HFF-Myc (cell line): ENCODE measurements around the gene ZDHHC6.

Source experiments
- DNase-seq: peaks from one replicate; pipeline ENCODE4 v3.0.0-alpha.2; 2011; ENCODE audit warnings: low read depth; ENCODE audit errors: extremely low read depth
- H3K4me3 ChIP-seq: replicated peaks from 2 replicates; pipeline ENCODE4 v1.5.1; 2011; ENCODE audit warnings: low read depth, mild to moderate bottlenecking, control low read depth, low read length
- TF ChIP-seq, protein P1 (sequence below): IDR thresholded peaks from 2 replicates; pipeline ENCODE4 v1.5.1; 2012; ENCODE audit warnings: mild to moderate bottlenecking, low read depth, low read length, control low read depth; ENCODE audit errors: missing control alignments

Gene ZDHHC6

GRCh38 chr10:112446055-112446854, 459 bp downstream of the ZDHHC6 start:
- TF ChIP-seq, protein P1, sequence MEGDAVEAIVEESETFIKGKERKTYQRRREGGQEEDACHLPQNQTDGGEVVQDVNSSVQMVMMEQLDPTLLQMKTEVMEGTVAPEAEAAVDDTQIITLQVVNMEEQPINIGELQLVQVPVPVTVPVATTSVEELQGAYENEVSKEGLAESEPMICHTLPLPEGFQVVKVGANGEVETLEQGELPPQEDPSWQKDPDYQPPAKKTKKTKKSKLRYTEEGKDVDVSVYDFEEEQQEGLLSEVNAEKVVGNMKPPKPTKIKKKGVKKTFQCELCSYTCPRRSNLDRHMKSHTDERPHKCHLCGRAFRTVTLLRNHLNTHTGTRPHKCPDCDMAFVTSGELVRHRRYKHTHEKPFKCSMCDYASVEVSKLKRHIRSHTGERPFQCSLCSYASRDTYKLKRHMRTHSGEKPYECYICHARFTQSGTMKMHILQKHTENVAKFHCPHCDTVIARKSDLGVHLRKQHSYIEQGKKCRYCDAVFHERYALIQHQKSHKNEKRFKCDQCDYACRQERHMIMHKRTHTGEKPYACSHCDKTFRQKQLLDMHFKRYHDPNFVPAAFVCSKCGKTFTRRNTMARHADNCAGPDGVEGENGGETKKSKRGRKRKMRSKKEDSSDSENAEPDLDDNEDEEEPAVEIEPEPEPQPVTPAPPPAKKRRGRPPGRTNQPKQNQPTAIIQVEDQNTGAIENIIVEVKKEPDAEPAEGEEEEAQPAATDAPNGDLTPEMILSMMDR: no peak
- no peak for DNase-seq
- H3K4me3 ChIP-seq: peak overlapping the region; percentile 100

DNA sequence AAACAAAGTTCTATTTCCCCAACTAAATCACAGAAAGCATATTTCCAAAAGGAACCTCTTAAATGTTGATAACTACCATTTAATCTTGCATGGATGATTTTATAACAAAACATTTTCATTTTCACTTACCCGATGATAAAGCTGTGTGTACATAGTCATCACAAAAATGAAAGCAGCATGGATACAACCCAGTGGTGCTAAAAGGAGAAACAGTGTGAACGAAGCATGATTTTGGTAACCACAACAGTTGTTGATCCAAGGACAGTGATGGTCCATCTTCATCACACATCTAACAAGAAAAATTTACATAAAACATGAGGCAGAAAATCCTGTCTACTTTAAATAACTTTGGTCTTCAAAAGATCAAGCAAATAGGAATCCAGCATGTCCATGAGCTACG, 4.7 kb downstream of the ZDHHC6 start:
- DNase-seq: no peak
- no peak overlapping the region for H3K4me3 ChIP-seq
- TF ChIP-seq, protein P1: no peak

GRCh38 chr10:112441520-112441919, 5.2 kb downstream of the ZDHHC6 start:
- TF ChIP-seq, protein P1: no peak
- no peak for DNase-seq
- H3K4me3 ChIP-seq: no peak overlapping the region

- TF ChIP-seq, protein P1: no peak
- no peak for DNase-seq
- no peak overlapping the region for H3K4me3 ChIP-seq
Measured at GRCh38 chr10:112438356-112438755, 8.4 kb downstream of the ZDHHC6 start.

GRCh38 chr10:112434988-112435619, 11.6 kb downstream of the ZDHHC6 start:
- DNase-seq: peak; percentile 9
- TF ChIP-seq, protein P1: no peak
- no peak overlapping the region for H3K4me3 ChIP-seq

DNA sequence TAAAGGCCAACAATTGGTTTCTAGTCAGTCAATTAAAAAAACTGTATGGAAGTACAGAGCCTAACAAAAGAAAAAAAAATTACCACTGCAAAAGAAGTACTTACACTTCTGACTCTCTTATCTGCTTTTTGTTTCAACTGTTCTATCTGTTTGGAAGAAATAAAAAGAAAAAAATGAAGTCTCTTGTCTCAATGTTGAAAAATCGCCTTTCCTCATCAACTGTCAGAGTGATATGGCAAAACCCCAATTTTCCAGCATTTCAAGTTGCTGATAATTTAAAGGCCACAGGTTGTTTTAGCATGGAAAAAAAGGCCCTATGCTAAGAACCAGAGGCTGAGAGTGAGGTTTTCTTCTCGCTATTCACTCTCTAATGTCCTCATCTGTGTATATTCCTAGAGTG, 13.6 kb downstream of the ZDHHC6 start:
- H3K4me3 ChIP-seq: no peak overlapping the region
- TF ChIP-seq, protein P1: no peak
- no peak for DNase-seq
